ENCODE measurements around the gene VPS4A. TPM values are rescaled to one million over a fixed set of nuclear protein-coding genes. Genes with fewer than 3 reads are reported as not detected.
A peak's percentile ranks its signal among the peaks of the same experiment; 100 is the strongest.

VPS4A gene
- total and polyA plus RNA-seq, 2 of the 4 experiments (the other 2 are of a cell fraction) = 23.3 to 25.2 TPM

DNA sequence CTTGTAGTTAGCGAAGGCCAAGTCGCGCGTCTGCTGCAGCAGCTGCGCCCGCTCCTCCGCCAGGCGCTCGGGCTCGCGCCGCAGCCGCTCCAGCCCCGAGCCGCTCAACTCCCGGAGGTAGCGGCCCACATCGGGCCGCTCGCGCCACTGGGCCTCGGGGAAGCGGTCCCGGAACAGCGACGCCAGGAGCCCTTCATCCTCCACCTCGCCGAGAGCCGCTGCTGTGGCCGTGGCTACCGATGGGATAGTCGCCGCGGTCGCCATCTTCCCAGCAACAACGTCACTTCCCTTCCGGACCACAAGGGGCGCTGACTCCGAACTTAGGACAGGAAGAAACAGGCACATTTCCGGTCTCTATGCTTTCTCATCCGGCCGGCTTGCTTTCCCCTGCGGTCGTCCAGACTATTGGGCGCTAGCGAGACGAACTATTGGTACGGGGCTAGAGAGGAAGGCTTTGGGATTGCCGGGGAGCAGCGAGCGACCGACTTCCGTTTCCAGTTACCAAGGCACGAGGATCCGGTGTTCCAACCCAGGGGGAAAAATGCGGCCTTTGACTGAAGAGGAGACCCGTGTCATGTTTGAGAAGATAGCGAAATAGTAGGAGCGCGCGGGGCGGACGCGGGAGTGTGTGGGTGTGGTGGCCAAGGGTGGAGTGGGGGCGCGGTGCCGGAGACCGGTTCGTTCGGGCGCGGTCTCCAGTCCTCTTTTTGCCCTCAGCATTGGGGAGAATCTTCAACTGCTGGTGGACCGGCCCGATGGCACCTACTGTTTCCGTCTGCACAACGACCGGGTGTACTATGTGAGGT is 28.3 kb downstream of the VPS4A start, which contains the start of the genes COG8 and NIP7:
COG8 (minus strand) TSS at position 276 of the 806 bp plus-strand sequence; CDS start at position 264, 12 bp downstream.
NIP7 (plus strand) TSS at position 484 of the 806 bp plus-strand sequence; CDS start at position 542, 58 bp downstream.
- Histone ChIP-seq H3K27me3 (ENCODE audit: control insufficient read depth, insufficient read depth, low read length) (no peaks in the 10 kb centered on the region), H2BK5ac (ENCODE audit: low read depth, low read length, poor library complexity, severe bottlenecking) (peak within 1 kb of the TSS; percentile 75), H3K9me1 (ENCODE audit: insufficient read depth, low read length) (no peaks in the 10 kb centered on the region), H4K5ac (ENCODE audit: low read depth, low read length) (peak within 1 kb of the TSS; percentile 32), H2BK20ac (ENCODE audit: low read depth, low read length) (no peak within 1 kb of the TSS), H3K56ac (ENCODE audit: extremely low read depth, insufficient read depth, low read length) (peak within 1 kb of the TSS; percentile 63), H2AFZ (replicated peaks; ENCODE audit: low read length, poor library complexity) (peak within 1 kb of the TSS; percentile 98), H3K36me3 (ENCODE audit: control insufficient read depth, insufficient read depth, low read length) (peaks cover 26% of the 10 kb centered on the region), H3K27ac (ENCODE audit: insufficient read depth, low read length) (peak within 1 kb of the TSS; percentile 68), H3K4me3 (ENCODE audit: insufficient read depth, low read depth, low read length) (peak within 1 kb of the TSS; percentile 69), H4K20me1 (ENCODE audit: insufficient read depth, low read length) (no peaks in the 10 kb centered on the region), H2BK15ac (ENCODE audit: low read depth, low read length) (no peak within 1 kb of the TSS; the same call in 2 of the 3 replicates), H3K4ac (ENCODE audit: low read depth, low read length) (peak within 1 kb of the TSS; percentile 90), H3K18ac (ENCODE audit: low read depth, low read length) (no peak within 1 kb of the TSS), H2BK120ac (ENCODE audit: low read depth, low read length) (no peak within 1 kb of the TSS; the same call in 1 of the 2 replicates), H4K91ac (ENCODE audit: insufficient read depth, low read depth, low read length) (peak within 1 kb of the TSS; percentile 72), H3K4me2 (ENCODE audit: low read depth, low read length) (peak within 1 kb of the TSS; percentile 95), H3K23ac (ENCODE audit: low read depth, low read length) (peak within 1 kb of the TSS; percentile 91), H3K9ac (ENCODE audit: low read depth, low read length) (peak within 1 kb of the TSS; percentile 83), H2AK5ac (ENCODE audit: low read depth, low read length) (peak within 1 kb of the TSS; percentile 84), H3K4me1 (ENCODE audit: control insufficient read depth, insufficient read depth, low read length) (peaks cover 4% of the 10 kb centered on the region), H3K9me3 (ENCODE audit: control insufficient read depth, insufficient read depth, low read length) (no peaks in the 10 kb centered on the region), H4K8ac (ENCODE audit: low read depth in 2 of 2, low read length in 2 of 2) (peak within 1 kb of the TSS; percentile 70 to 84), H3K14ac (replicated peaks; ENCODE audit: low read depth, low read length) (peak within 1 kb of the TSS; percentile 93), H3K79me1 (ENCODE audit: low read depth in 1 of 2, low read length in 2 of 2) (peaks cover 29 to 58% of the 10 kb centered on the region in 2 experiments), H2AK9ac (replicated peaks; ENCODE audit: low read depth, low read length, poor library complexity) (peak within 1 kb of the TSS; percentile 97)
- in situ Hi-C loops (cut with MboI; ENCODE audit: low sequenced_read_pairs) (no loop called here), dilution Hi-C loops (cut with HindIII; ENCODE audit: low sequenced_read_pairs, unreplicated experiment) (no loop called here), intact Hi-C loops (cut with micrococcal nuclease) (loop anchor here (1.0 kb wide), 1 partner anchor 415 kb away; the partner anchor contains the start of gene NOB1)
- DNase-seq (peak; percentile 98), ATAC-seq (ENCODE audit: low read depth) (peak; percentile 97)
- TF ChIP-seq RAD21 (IDR thresholded peaks at IDR 0.05; ENCODE audit: low read length) = no peak
- TF ChIP-seq MAZ (IDR thresholded peaks at IDR 0.05; ENCODE audit: borderline replicate concordance, low read depth, low read length) = no peak
- no peak for TF ChIP-seq RCOR1 (IDR thresholded peaks at IDR 0.05; ENCODE audit: insufficient replicate concordance, low read length)
- peak; percentile 82; the same call in 1 of the 2 replicates for TF ChIP-seq MXI1 (IDR thresholded peaks at IDR 0.05; ENCODE audit: borderline replicate concordance, low read depth, low read length)
- peak; percentile 80 for TF ChIP-seq POLR2A (IDR thresholded peaks at IDR 0.05; ENCODE audit: low read depth, low read length)
- TF ChIP-seq, protein P1, sequence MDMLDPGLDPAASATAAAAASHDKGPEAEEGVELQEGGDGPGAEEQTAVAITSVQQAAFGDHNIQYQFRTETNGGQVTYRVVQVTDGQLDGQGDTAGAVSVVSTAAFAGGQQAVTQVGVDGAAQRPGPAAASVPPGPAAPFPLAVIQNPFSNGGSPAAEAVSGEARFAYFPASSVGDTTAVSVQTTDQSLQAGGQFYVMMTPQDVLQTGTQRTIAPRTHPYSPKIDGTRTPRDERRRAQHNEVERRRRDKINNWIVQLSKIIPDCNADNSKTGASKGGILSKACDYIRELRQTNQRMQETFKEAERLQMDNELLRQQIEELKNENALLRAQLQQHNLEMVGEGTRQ (IDR thresholded peaks at IDR 0.05; ENCODE audit: low read depth, low read length) = peak; percentile 7; the same call in 1 of the 2 replicates
- TF ChIP-seq, protein P2, sequence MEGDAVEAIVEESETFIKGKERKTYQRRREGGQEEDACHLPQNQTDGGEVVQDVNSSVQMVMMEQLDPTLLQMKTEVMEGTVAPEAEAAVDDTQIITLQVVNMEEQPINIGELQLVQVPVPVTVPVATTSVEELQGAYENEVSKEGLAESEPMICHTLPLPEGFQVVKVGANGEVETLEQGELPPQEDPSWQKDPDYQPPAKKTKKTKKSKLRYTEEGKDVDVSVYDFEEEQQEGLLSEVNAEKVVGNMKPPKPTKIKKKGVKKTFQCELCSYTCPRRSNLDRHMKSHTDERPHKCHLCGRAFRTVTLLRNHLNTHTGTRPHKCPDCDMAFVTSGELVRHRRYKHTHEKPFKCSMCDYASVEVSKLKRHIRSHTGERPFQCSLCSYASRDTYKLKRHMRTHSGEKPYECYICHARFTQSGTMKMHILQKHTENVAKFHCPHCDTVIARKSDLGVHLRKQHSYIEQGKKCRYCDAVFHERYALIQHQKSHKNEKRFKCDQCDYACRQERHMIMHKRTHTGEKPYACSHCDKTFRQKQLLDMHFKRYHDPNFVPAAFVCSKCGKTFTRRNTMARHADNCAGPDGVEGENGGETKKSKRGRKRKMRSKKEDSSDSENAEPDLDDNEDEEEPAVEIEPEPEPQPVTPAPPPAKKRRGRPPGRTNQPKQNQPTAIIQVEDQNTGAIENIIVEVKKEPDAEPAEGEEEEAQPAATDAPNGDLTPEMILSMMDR (conservative IDR thresholded peaks at IDR 0.05; ENCODE audit: low read depth, low read length) = peak; percentile 87
- TF ChIP-seq, protein P3, sequence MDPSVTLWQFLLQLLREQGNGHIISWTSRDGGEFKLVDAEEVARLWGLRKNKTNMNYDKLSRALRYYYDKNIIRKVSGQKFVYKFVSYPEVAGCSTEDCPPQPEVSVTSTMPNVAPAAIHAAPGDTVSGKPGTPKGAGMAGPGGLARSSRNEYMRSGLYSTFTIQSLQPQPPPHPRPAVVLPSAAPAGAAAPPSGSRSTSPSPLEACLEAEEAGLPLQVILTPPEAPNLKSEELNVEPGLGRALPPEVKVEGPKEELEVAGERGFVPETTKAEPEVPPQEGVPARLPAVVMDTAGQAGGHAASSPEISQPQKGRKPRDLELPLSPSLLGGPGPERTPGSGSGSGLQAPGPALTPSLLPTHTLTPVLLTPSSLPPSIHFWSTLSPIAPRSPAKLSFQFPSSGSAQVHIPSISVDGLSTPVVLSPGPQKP (IDR thresholded peaks at IDR 0.05; ENCODE audit: borderline replicate concordance, low read depth, low read length) = no peak
- 1% methylated on average over 45 of the region's 77 CpGs; no CpG with 5 or more reads in 1 of the 2 experiments for WGBS, 2 experiments (ENCODE audit: extremely low coverage in 2 of 2, insufficient read length in 1 of 2)
- ChIA-PET POLR2A (ENCODE audit: unreplicated experiment) (interaction anchor here (0.6 kb wide), 1 partner anchor 10 kb away, joined by 5 read pairs; no protein-coding TSS in a partner anchor), CTCF (no interaction called here)
- BruUV-seq (replicated peaks) = TSS peak; percentile 55

Data from IMR-90 (cell line).